Activated CD8-positive, alpha-beta memory T cell treated with anti-CD3 and anti-CD28 coated beads, Interleukin-2, amount 50 U/mL, for 4 hours (primary cell): ENCODE measurements around the gene WWC1.
A peak's percentile ranks its signal among the peaks of the same experiment; 100 is the strongest.

ENCODE experiments used
- DNase-seq: peaks from one replicate; pipeline ENCODE4 v3.0.0-alpha.2; 2020

WWC1 gene

GRCh38 chr5:168291342-168291963, at the start of gene WWC1:
WWC1 (plus strand) TSS chr5:168291645; CDS start chr5:168292153, 508 bp downstream.
- peak; percentile 55 for DNase-seq

- no peak for DNase-seq
These were observed 46.4 kb upstream of the WWC1 start for GRCh38 chr5:168244838-168245559.

GRCh38 chr5:168249923-168250322, 41.5 kb upstream of the WWC1 start:
- DNase-seq, result no peak

- no peak for DNase-seq
These were observed 40.2 kb upstream of the WWC1 start for GRCh38 chr5:168251259-168251658.

- DNase-seq, result no peak
These were observed 37.3 kb upstream of the WWC1 start for GRCh38 chr5:168254013-168254693.

GRCh38 chr5:168260353-168261226, 30.9 kb upstream of the WWC1 start:
- DNase-seq, result no peak

- DNase-seq, result no peak
These were observed 30.2 kb upstream of the WWC1 start for GRCh38 chr5:168261227-168261571.

- no peak for DNase-seq
These were observed 29.3 kb upstream of the WWC1 start for GRCh38 chr5:168262042-168262743.

- no peak for DNase-seq
These were observed 28.3 kb upstream of the WWC1 start for GRCh38 chr5:168263121-168263520.

GRCh38 chr5:168266016-168266415, 25.4 kb upstream of the WWC1 start:
- DNase-seq, result no peak

GRCh38 chr5:168268949-168269936, 22.2 kb upstream of the WWC1 start:
- DNase-seq, result peak; percentile 68

GRCh38 chr5:168269937-168270330, 21.5 kb upstream of the WWC1 start:
- DNase-seq, result no peak

- DNase-seq, result no peak
These were observed 21.0 kb upstream of the WWC1 start for GRCh38 chr5:168270476-168270875.

GRCh38 chr5:168273056-168273980, 18.1 kb upstream of the WWC1 start:
- DNase-seq, result no peak

GRCh38 chr5:168274406-168274805, 17.0 kb upstream of the WWC1 start:
- no peak for DNase-seq

- no peak for DNase-seq
These were observed 15.5 kb upstream of the WWC1 start for GRCh38 chr5:168275940-168276339.

GRCh38 chr5:168282120-168282519, 9.3 kb upstream of the WWC1 start:
- DNase-seq, result no peak

GRCh38 chr5:168284809-168285208, 6.6 kb upstream of the WWC1 start:
- DNase-seq, result no peak

- no peak for DNase-seq
These were observed 5.7 kb upstream of the WWC1 start for GRCh38 chr5:168285696-168286095.

GRCh38 chr5:168286386-168286785, 5.1 kb upstream of the WWC1 start:
- no peak for DNase-seq
